Ascending aorta (tissue), 2 donors: Measurements from ENCODE around the gene FNTB. TPM values are rescaled to one million over a fixed set of nuclear protein-coding genes. Genes with fewer than 3 reads are reported as not detected.

Experiments used
- DNase-seq, 2 donors: peaks; one replicate each; pipeline ENCODE4 v3.0.0-alpha.2; 2019; ENCODE audit warnings: low spot score in 2 of 2
- H3K27ac ChIP-seq, 2 donors: fragments of 200-600 bp; sonication (generic); one replicate each; pipeline ENCODE4 v1.5.1; 2016 to 2017; ENCODE audit warnings: mild to moderate bottlenecking in 1 of 2
- H3K27me3 ChIP-seq: fragments of 200-600 bp; sonication (generic); one replicate; pipeline ENCODE4 v1.5.1; 2017
- H3K36me3 ChIP-seq, 2 donors: fragments of 200-600 bp; sonication (generic); one replicate each; pipeline ENCODE4 v1.5.1; 2016
- H3K4me1 ChIP-seq, 2 donors: fragments of 200-600 bp; sonication (generic); one replicate each; pipeline ENCODE4 v1.5.1; 2016 to 2017; ENCODE audit warnings: mild to moderate bottlenecking in 1 of 2
- H3K4me3 ChIP-seq, 2 donors: fragments of 200-600 bp; sonication (generic); one replicate each; pipeline ENCODE4 v1.5.1; 2016 to 2017; ENCODE audit warnings: mild to moderate bottlenecking in 1 of 2
- H3K9me3 ChIP-seq, 2 donors: fragments of 200-600 bp; sonication (generic); one replicate each; pipeline ENCODE4 v1.5.1; 2016
- intact Hi-C: fragments of 100-400 bp; cut with DNase I; formaldehyde crosslinking; loops from one replicate; pipeline ENCODE4 v1.15.1; 2023
- total RNA-seq: library from RNA; depleted of rRNA; stranded (reverse); fragments of >200 nt; gene quantifications from one replicate; pipeline ENCODE4 v1.1.0, GENCODE V29; 2016
- TF ChIP-seq, protein P1 (sequence below), 3 experiments: fragments of 200-600 bp in 2 of 3; fragments of 450-650 bp in 1 of 3; sonication (generic) in 2 of 3; IDR thresholded peaks; one replicate each; pipeline ENCODE4 v1.5.1; 2016 to 2019; ENCODE audit warnings: antibody characterized with exemption in 3 of 3, mild to moderate bottlenecking in 1 of 3, moderate library complexity in 1 of 3

Gene FNTB
- total RNA-seq, 1 donor from 2014 or later, result 13.9 TPM

DNA sequence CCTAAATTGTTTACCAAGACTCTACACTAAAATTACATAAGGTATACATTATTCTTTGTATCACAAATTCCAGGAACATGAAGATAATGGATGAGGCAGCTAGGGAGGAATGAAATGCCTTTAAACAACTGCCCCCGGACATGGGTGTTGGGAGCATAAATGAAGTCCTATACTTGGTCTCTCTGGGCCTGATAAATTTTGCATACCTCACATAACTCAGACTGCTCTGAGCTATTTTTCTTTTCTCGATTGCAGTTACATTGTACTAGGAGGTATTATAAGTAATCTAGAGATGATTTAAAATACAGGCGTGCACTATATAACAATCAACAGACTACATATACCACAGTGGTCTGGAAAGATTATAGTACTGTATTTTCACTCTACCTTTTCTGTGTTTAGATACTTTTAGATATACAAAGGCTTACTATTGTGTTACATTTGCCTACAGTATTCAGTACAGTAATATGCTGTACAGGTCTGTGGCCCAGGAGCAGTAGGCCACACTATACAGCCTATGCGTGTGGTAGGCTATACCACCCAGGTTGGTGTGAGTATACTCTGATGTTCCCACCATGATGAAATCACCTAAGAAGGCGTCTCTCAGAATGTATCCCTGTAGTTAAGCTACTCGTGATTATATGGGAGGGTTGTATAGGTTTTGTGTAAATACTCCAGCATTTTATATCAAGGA lies 14.3 kb downstream of the FNTB start:
- Histone ChIP-seq H3K36me3 (no peaks in the 10 kb centered on the region), H3K4me1 (no peaks in the 10 kb centered on the region), H3K9me3 (no peaks in the 10 kb centered on the region), H3K4me3 (no peak overlapping the region), H3K27me3 (no peaks in the 10 kb centered on the region), H3K27ac (no peak overlapping the region)
- no peak for DNase-seq
- TF ChIP-seq, protein P1, sequence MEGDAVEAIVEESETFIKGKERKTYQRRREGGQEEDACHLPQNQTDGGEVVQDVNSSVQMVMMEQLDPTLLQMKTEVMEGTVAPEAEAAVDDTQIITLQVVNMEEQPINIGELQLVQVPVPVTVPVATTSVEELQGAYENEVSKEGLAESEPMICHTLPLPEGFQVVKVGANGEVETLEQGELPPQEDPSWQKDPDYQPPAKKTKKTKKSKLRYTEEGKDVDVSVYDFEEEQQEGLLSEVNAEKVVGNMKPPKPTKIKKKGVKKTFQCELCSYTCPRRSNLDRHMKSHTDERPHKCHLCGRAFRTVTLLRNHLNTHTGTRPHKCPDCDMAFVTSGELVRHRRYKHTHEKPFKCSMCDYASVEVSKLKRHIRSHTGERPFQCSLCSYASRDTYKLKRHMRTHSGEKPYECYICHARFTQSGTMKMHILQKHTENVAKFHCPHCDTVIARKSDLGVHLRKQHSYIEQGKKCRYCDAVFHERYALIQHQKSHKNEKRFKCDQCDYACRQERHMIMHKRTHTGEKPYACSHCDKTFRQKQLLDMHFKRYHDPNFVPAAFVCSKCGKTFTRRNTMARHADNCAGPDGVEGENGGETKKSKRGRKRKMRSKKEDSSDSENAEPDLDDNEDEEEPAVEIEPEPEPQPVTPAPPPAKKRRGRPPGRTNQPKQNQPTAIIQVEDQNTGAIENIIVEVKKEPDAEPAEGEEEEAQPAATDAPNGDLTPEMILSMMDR (IDR thresholded peaks at IDR 0.05), result no peak
- intact Hi-C loops, result no loop called here

GRCh38 chr14:65001723-65002122 lies 15.0 kb downstream of the FNTB start:
- TF ChIP-seq, protein P1 (IDR thresholded peaks at IDR 0.05), result no peak
- H3K4me1 ChIP-seq, result no peaks in the 10 kb centered on the region
- H3K36me3 ChIP-seq, result no peaks in the 10 kb centered on the region
- DNase-seq, result no peak
- H3K27me3 ChIP-seq, result no peaks in the 10 kb centered on the region
- intact Hi-C loops, result no loop called here
- H3K27ac ChIP-seq, result no peak overlapping the region
- H3K4me3 ChIP-seq, result no peak overlapping the region
- H3K9me3 ChIP-seq, result no peaks in the 10 kb centered on the region

- no peak overlapping the region for H3K4me3 ChIP-seq
- H3K27me3 ChIP-seq, result no peaks in the 10 kb centered on the region
- DNase-seq, result no peak
- no peak overlapping the region for H3K27ac ChIP-seq
- no peaks in the 10 kb centered on the region for H3K36me3 ChIP-seq
- intact Hi-C loops, result no loop called here
- TF ChIP-seq, protein P1 (IDR thresholded peaks at IDR 0.05), result no peak
- H3K9me3 ChIP-seq, result no peaks in the 10 kb centered on the region
- H3K4me1 ChIP-seq, result no peaks in the 10 kb centered on the region
Observed at GRCh38 chr14:65002586-65003210, 16.0 kb downstream of the FNTB start.

DNA sequence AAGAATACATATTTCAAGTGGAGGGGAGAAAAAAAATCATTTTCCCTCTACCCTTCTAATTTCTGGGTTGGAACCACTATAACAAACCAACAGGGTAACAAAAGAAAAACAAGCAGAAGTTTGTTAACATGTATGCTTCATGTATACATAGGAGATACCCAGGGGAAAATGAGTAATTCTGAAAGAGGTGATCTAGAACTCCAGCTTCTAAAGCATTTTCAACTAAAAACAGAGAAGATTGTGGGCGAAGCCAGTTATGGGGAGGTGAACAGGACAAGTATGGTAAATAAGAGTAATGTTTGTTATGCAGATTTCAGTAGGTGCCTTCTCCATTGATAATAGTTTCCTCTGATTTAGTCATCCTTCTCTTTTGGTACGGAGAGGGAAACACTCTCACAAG lies 16.7 kb downstream of the FNTB start:
- Histone ChIP-seq H3K27ac (no peak overlapping the region), H3K4me1 (no peaks in the 10 kb centered on the region), H3K9me3 (no peaks in the 10 kb centered on the region), H3K27me3 (no peaks in the 10 kb centered on the region), H3K36me3 (no peaks in the 10 kb centered on the region), H3K4me3 (no peak overlapping the region)
- no peak for DNase-seq
- TF ChIP-seq, protein P1 (IDR thresholded peaks at IDR 0.05), result no peak
- intact Hi-C loops, result no loop called here

DNA sequence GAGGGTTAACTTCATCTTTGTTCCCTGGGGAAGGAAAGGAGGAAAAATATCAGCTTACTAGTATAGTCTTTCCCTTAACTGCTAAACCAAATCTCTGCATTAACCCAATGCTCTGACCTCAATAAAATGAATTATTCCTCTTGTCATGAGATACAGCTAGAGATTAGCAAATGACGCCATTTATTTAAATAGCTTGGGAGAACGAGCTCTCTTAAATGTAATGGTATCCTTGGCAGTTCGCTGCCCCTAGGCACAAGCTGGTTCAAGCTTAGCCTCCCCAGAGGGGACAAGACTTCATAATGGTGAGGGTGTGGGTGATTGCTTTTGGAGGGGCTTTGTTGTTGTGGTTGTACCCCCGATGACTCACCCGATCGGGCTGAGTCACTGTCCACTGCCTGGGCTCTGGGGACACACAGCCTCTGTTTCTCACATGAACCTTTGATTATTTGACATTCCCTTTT lies 19.6 kb downstream of the FNTB start:
- Histone ChIP-seq H3K36me3 (peaks cover 0 to under 1% of the 10 kb centered on the region in 2 donors), H3K27me3 (no peaks in the 10 kb centered on the region), H3K4me1 (no peaks in the 10 kb centered on the region), H3K4me3 (no peak overlapping the region), H3K27ac (no peak overlapping the region), H3K9me3 (no peaks in the 10 kb centered on the region)
- intact Hi-C loops, result no loop called here
- DNase-seq, result no peak
- TF ChIP-seq, protein P1 (IDR thresholded peaks at IDR 0.05), result no peak
